Activated B cell treated with CpG ODN at 0.5 μM for 24 hours (primary cell): ENCODE data around the gene IQSEC1. TPM values are rescaled to one million over a fixed set of nuclear protein-coding genes. Genes with fewer than 3 reads are reported as not detected.

ENCODE experiments used
- ATAC-seq: fragments of 200-7000 bp; cut with Tn5 transposase; one replicate; pipeline ENCODE4 v1.10.0; 2021; ENCODE audit warnings: low read depth, mild to moderate bottlenecking, moderate library complexity
- CTCF ChIA-PET: fragments of 350-600 bp; sonication (Branson Sonifier 250); formaldehyde crosslinking; loops from one replicate; lab custom pipeline; 2021; ENCODE audit warnings: antibody characterized with exemption; lab: Charles Lee
- POLR2A ChIA-PET: fragments of 350-600 bp; sonication (Branson Sonifier 250); formaldehyde crosslinking; loops from one replicate; lab custom pipeline; 2021; ENCODE audit warnings: antibody characterized with exemption; lab: Charles Lee
- DNase-seq: peaks from one replicate; pipeline ENCODE4 v3.0.0; 2022
- H3K27ac Mint-ChIP-seq: one replicate; pipeline ENCODE4 v1.8.0; 2020; ENCODE audit warnings: mixed read lengths
- H3K27me3 Mint-ChIP-seq: one replicate; pipeline ENCODE4 v1.8.0; 2021; ENCODE audit warnings: mixed read lengths
- H3K36me3 Mint-ChIP-seq: one replicate; pipeline ENCODE4 v1.8.0; 2021; ENCODE audit warnings: low read depth, mixed read lengths
- H3K4me1 Mint-ChIP-seq: one replicate; pipeline ENCODE4 v1.8.0; 2021; ENCODE audit warnings: mixed read lengths
- H3K4me3 Mint-ChIP-seq: one replicate; pipeline ENCODE4 v1.8.0; 2020; ENCODE audit warnings: mild to moderate bottlenecking, mixed read lengths
- H3K9me3 Mint-ChIP-seq: one replicate; pipeline ENCODE4 v1.8.0; 2020; ENCODE audit warnings: mixed read lengths
- CTCF ChIP-seq: fragments of 200-600 bp; IDR thresholded peaks from one replicate; pipeline ENCODE4 v1.8.0; 2022; ENCODE audit warnings: antibody characterized with exemption, mild to moderate bottlenecking
- intact Hi-C: fragments of 100-400 bp; cut with micrococcal nuclease; formaldehyde crosslinking; loops from one replicate; pipeline ENCODE4 v1.15.1; 2024
- total RNA-seq: library from RNA; stranded (reverse); gene quantifications from 2 replicates; pipeline ENCODE4 v1.2.3, GENCODE V29; 2022

Gene IQSEC1
- total RNA-seq, 1 donor from 2014 or later: 296 TPM

GRCh38 chr3:12991481-12991837 is 81.8 kb downstream of the IQSEC1 start:
- H3K4me1 Mint-ChIP-seq: peaks cover 82% of the 10 kb centered on the region
- POLR2A ChIA-PET: no interaction called here
- no peak overlapping the region for H3K4me3 Mint-ChIP-seq
- no peaks in the 10 kb centered on the region for H3K9me3 Mint-ChIP-seq
- no peaks in the 10 kb centered on the region for H3K27me3 Mint-ChIP-seq
- peaks cover 58% of the 10 kb centered on the region for H3K36me3 Mint-ChIP-seq
- TF ChIP-seq CTCF: no peak
- H3K27ac Mint-ChIP-seq: no peak overlapping the region
- CTCF ChIA-PET: interaction anchor here (1.6 kb wide), 1 partner anchor 55 kb away, joined by 7 read pairs; no protein-coding TSS in a partner anchor
- ATAC-seq (no peak), DNase-seq (no peak)
- intact Hi-C loops: no loop called here

GRCh38 chr3:12990781-12991480 is 82.3 kb downstream of the IQSEC1 start:
- H3K9me3 Mint-ChIP-seq: no peaks in the 10 kb centered on the region
- CTCF ChIA-PET: no interaction called here
- peaks cover 57% of the 10 kb centered on the region for H3K36me3 Mint-ChIP-seq
- POLR2A ChIA-PET: interaction anchor here (1.0 kb wide), 1 partner anchor 16 kb away, joined by 3 read pairs; no protein-coding TSS in a partner anchor
- no peak for ATAC-seq
- no peak for DNase-seq
- peak overlapping the region; percentile 56 for H3K27ac Mint-ChIP-seq
- no peaks in the 10 kb centered on the region for H3K27me3 Mint-ChIP-seq
- intact Hi-C loops: no loop called here
- H3K4me3 Mint-ChIP-seq: no peak overlapping the region
- TF ChIP-seq CTCF: no peak
- peaks cover 82% of the 10 kb centered on the region for H3K4me1 Mint-ChIP-seq

- TF ChIP-seq CTCF: no peak
- no peak for DNase-seq
- Mint-ChIP-seq H3K9me3 (no peaks in the 10 kb centered on the region), H3K4me3 (no peak overlapping the region), H3K36me3 (peaks cover 60% of the 10 kb centered on the region), H3K4me1 (peaks cover 82% of the 10 kb centered on the region), H3K27ac (peak overlapping the region; percentile 56), H3K27me3 (no peaks in the 10 kb centered on the region)
- ChIA-PET CTCF (interaction anchor here (1.3 to 2.4 kb wide), 2 partner anchors 10 to 56 kb away, joined by 3 to 7 read pairs; no protein-coding TSS in a partner anchor), POLR2A (interaction anchor here (1.0 to 1.2 kb wide), 3 partner anchors 16 to 57 kb away, joined by 3 to 4 read pairs (median 3); no protein-coding TSS in a partner anchor)
- no peak for ATAC-seq
- intact Hi-C loops: no loop called here
Measured at GRCh38 chr3:12990306-12990705, 82.9 kb downstream of the IQSEC1 start.

GRCh38 chr3:12988728-12989454 is 84.3 kb downstream of the IQSEC1 start:
- TF ChIP-seq CTCF: no peak
- Mint-ChIP-seq H3K36me3 (peaks cover 58% of the 10 kb centered on the region), H3K4me1 (peaks cover 86% of the 10 kb centered on the region), H3K27me3 (no peaks in the 10 kb centered on the region), H3K27ac (no peak overlapping the region), H3K4me3 (no peak overlapping the region), H3K9me3 (no peaks in the 10 kb centered on the region)
- ATAC-seq: no peak
- ChIA-PET CTCF (interaction anchor here (0.6 to 2.4 kb wide), 3 partner anchors 9 to 367 kb away, joined by 3 to 7 read pairs (median 3); no protein-coding TSS in a partner anchor), POLR2A (interaction anchor here (0.7 to 1.5 kb wide), 6 partner anchors 24 to 122 kb away, joined by 3 to 6 read pairs (median 4); no protein-coding TSS in a partner anchor)
- intact Hi-C loops: no loop called here
- DNase-seq: no peak

- no peaks in the 10 kb centered on the region for H3K27me3 Mint-ChIP-seq
- POLR2A ChIA-PET: interaction anchor here (1.2 kb wide), 1 partner anchor 35 kb away, joined by 5 read pairs; no protein-coding TSS in a partner anchor
- H3K4me3 Mint-ChIP-seq: no peak overlapping the region
- H3K9me3 Mint-ChIP-seq: no peaks in the 10 kb centered on the region
- peak overlapping the region; percentile 71 for H3K27ac Mint-ChIP-seq
- no peak for DNase-seq
- CTCF ChIA-PET: no interaction called here
- intact Hi-C loops: no loop called here
- no peak for TF ChIP-seq CTCF
- no peak for ATAC-seq
- H3K4me1 Mint-ChIP-seq: peaks cover 94% of the 10 kb centered on the region
- peaks cover 62% of the 10 kb centered on the region for H3K36me3 Mint-ChIP-seq
Measured at GRCh38 chr3:12987602-12988001, 85.6 kb downstream of the IQSEC1 start.
